Measurements from ENCODE around the gene HCRTR1.
A peak's percentile ranks its signal among the peaks of the same experiment; 100 is the strongest.

HCRTR1 gene

GRCh38 chr1:31580513-31580870, 37.0 kb upstream of the HCRTR1 start:
- no peak overlapping the region for H3K4me3 ChIP-seq (ENCODE audit: low read depth, low read length)
- peaks cover 6% of the 10 kb centered on the region for H3K36me3 ChIP-seq (replicated peaks)
- no peak for DNase-seq
- H3K27ac ChIP-seq: no peak overlapping the region
- no peak for TF ChIP-seq CTCF (IDR thresholded peaks at IDR 0.05; ENCODE audit: low read depth, low read length, missing control alignments)
- in situ Hi-C loops (cut with HindIII; ENCODE audit: low pct_ligation_motif_present, low sequenced_read_pairs): no loop called here
- no peaks in the 10 kb centered on the region for H3K27me3 ChIP-seq (replicated peaks)

- DNase-seq: no peak
- in situ Hi-C loops (cut with HindIII; ENCODE audit: low pct_ligation_motif_present, low sequenced_read_pairs): no loop called here
- Histone ChIP-seq H3K27me3 (replicated peaks) (no peaks in the 10 kb centered on the region), H3K27ac (no peak overlapping the region), H3K36me3 (replicated peaks) (peaks cover 8% of the 10 kb centered on the region), H3K4me3 (ENCODE audit: low read depth, low read length) (no peak overlapping the region)
- TF ChIP-seq CTCF (IDR thresholded peaks at IDR 0.05; ENCODE audit: low read depth, low read length, missing control alignments): no peak
These were observed 36.4 kb upstream of the HCRTR1 start for GRCh38 chr1:31580891-31581603.

- Histone ChIP-seq H3K27me3 (replicated peaks) (no peaks in the 10 kb centered on the region), H3K4me3 (ENCODE audit: low read depth, low read length) (no peak overlapping the region), H3K27ac (no peak overlapping the region), H3K36me3 (replicated peaks) (peaks cover 8% of the 10 kb centered on the region)
- in situ Hi-C loops (cut with HindIII; ENCODE audit: low pct_ligation_motif_present, low sequenced_read_pairs): no loop called here
- no peak for DNase-seq
- no peak for TF ChIP-seq CTCF (IDR thresholded peaks at IDR 0.05; ENCODE audit: low read depth, low read length, missing control alignments)
These were observed 35.4 kb upstream of the HCRTR1 start for GRCh38 chr1:31581821-31582810.

GRCh38 chr1:31583082-31583994, 34.2 kb upstream of the HCRTR1 start:
- Histone ChIP-seq H3K4me3 (ENCODE audit: low read depth, low read length) (no peak overlapping the region), H3K27ac (no peak overlapping the region), H3K36me3 (replicated peaks) (peaks cover 8% of the 10 kb centered on the region), H3K27me3 (replicated peaks) (no peaks in the 10 kb centered on the region)
- DNase-seq: no peak
- in situ Hi-C loops (cut with HindIII; ENCODE audit: low pct_ligation_motif_present, low sequenced_read_pairs): no loop called here
- no peak for TF ChIP-seq CTCF (IDR thresholded peaks at IDR 0.05; ENCODE audit: low read depth, low read length, missing control alignments)

GRCh38 chr1:31583995-31584868, 33.3 kb upstream of the HCRTR1 start:
- Histone ChIP-seq H3K27me3 (replicated peaks) (no peaks in the 10 kb centered on the region), H3K27ac (no peak overlapping the region), H3K4me3 (ENCODE audit: low read depth, low read length) (no peak overlapping the region), H3K36me3 (replicated peaks) (peaks cover 8% of the 10 kb centered on the region)
- in situ Hi-C loops (cut with HindIII; ENCODE audit: low pct_ligation_motif_present, low sequenced_read_pairs): no loop called here
- TF ChIP-seq CTCF (IDR thresholded peaks at IDR 0.05; ENCODE audit: low read depth, low read length, missing control alignments): no peak
- DNase-seq: peak; percentile 66

All from brain microvascular endothelial cell (primary cell).